Measurements from ENCODE around the gene SMYD3. TPM values are rescaled to one million over a fixed set of nuclear protein-coding genes. Genes with fewer than 3 reads are reported as not detected.

SMYD3 gene
- total and polyA plus RNA-seq, 2 of the 4 experiments (the other 2 are of a cell fraction): 26.5 to 37.6 TPM

DNA sequence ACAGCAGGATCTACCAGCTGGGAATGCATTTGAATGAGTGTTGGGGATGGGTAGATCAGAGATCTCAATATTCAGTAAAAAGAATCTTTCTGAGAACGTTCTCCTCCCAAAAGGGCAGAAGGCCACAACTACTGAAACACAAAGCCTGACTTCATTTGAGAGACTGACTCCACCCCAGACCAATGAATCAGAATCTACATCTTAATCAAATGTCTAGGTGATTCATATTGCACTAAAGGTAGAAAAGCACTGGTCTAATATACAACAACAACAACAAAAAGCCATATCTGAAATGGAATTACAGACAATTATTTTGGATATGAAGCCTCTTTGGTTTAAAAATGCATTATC lies 123.9 kb downstream of the SMYD3 start:
- Histone ChIP-seq H4K20me1 (ENCODE audit: insufficient read depth, low read length) (no peaks in the 10 kb centered on the region; the same call in none of the 2 replicates), H4K91ac (ENCODE audit: insufficient read depth, low read depth, low read length) (no peak overlapping the region), H3K9me1 (ENCODE audit: insufficient read depth, low read length) (no peaks in the 10 kb centered on the region), H3K9ac (ENCODE audit: low read depth, low read length) (no peak overlapping the region), H3K4me1 (ENCODE audit: control insufficient read depth, insufficient read depth, low read length) (no peaks in the 10 kb centered on the region), H3K9me3 (ENCODE audit: control insufficient read depth, insufficient read depth, low read length) (no peaks in the 10 kb centered on the region), H3K4ac (ENCODE audit: low read depth, low read length) (no peak overlapping the region), H4K8ac (ENCODE audit: low read depth in 2 of 2, low read length in 2 of 2) (no peak overlapping the region), H2AFZ (replicated peaks; ENCODE audit: low read length, poor library complexity) (no peak overlapping the region), H3K14ac (replicated peaks; ENCODE audit: low read depth, low read length) (no peak overlapping the region), H3K23ac (ENCODE audit: low read depth, low read length) (no peak overlapping the region), H2AK5ac (ENCODE audit: low read depth, low read length) (no peak overlapping the region), H2BK120ac (ENCODE audit: low read depth, low read length) (no peak overlapping the region), H3K4me3 (ENCODE audit: insufficient read depth, low read depth, low read length) (no peak overlapping the region), H2AK9ac (replicated peaks; ENCODE audit: low read depth, low read length, poor library complexity) (no peak overlapping the region), H3K79me1 (ENCODE audit: low read depth in 1 of 2, low read length in 2 of 2) (peaks cover 9 to 11% of the 10 kb centered on the region in 2 experiments; a peak in 1 of 4 replicates), H3K27ac (ENCODE audit: insufficient read depth, low read length) (no peak overlapping the region), H3K36me3 (ENCODE audit: control insufficient read depth, insufficient read depth, low read length) (no peaks in the 10 kb centered on the region), H3K27me3 (ENCODE audit: control insufficient read depth, insufficient read depth, low read length) (no peaks in the 10 kb centered on the region), H3K4me2 (ENCODE audit: low read depth, low read length) (no peak overlapping the region), H2BK15ac (ENCODE audit: low read depth, low read length) (no peak overlapping the region), H4K5ac (ENCODE audit: low read depth, low read length) (no peak overlapping the region), H3K56ac (ENCODE audit: extremely low read depth, insufficient read depth, low read length) (no peak overlapping the region), H2BK20ac (ENCODE audit: low read depth, low read length) (no peak overlapping the region), H2BK5ac (ENCODE audit: low read depth, low read length, poor library complexity, severe bottlenecking) (no peak overlapping the region), H3K18ac (ENCODE audit: low read depth, low read length) (no peak overlapping the region)
- dilution Hi-C loops (cut with HindIII; ENCODE audit: low sequenced_read_pairs, unreplicated experiment): no loop called here
- TF ChIP-seq MAFK (IDR thresholded peaks at IDR 0.05; ENCODE audit: low read depth, low read length) (no peak), SMC3 (IDR thresholded peaks at IDR 0.05; ENCODE audit: low read depth, low read length) (no peak), MXI1 (IDR thresholded peaks at IDR 0.05; ENCODE audit: borderline replicate concordance, low read depth, low read length) (no peak), RAD21 (IDR thresholded peaks at IDR 0.05; ENCODE audit: low read length) (no peak), NFE2L2 (IDR thresholded peaks at IDR 0.05; ENCODE audit: low read depth, low read length) (no peak), POLR2A (IDR thresholded peaks at IDR 0.05; ENCODE audit: low read depth, low read length) (no peak), MAZ (IDR thresholded peaks at IDR 0.05; ENCODE audit: borderline replicate concordance, low read depth, low read length) (no peak), CEBPB (IDR thresholded peaks at IDR 0.05; ENCODE audit: low read depth, low read length) (no peak)
- TF ChIP-seq, protein P1, sequence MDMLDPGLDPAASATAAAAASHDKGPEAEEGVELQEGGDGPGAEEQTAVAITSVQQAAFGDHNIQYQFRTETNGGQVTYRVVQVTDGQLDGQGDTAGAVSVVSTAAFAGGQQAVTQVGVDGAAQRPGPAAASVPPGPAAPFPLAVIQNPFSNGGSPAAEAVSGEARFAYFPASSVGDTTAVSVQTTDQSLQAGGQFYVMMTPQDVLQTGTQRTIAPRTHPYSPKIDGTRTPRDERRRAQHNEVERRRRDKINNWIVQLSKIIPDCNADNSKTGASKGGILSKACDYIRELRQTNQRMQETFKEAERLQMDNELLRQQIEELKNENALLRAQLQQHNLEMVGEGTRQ (IDR thresholded peaks at IDR 0.05; ENCODE audit: low read depth, low read length): no peak
- no TSS peak for BruUV-seq (replicated peaks)
- DNase-seq: no peak
- WGBS, 2 experiments (ENCODE audit: extremely low coverage in 2 of 2, insufficient read length in 1 of 2): no CpG with 5 or more reads among the region's 1 CpG
- intact Hi-C loops (cut with micrococcal nuclease): no loop called here
- in situ Hi-C loops (cut with MboI; ENCODE audit: low sequenced_read_pairs): no loop called here
- POLR2A ChIA-PET (ENCODE audit: unreplicated experiment): no interaction called here
- CTCF ChIA-PET: interaction anchor here (0.7 to 2.4 kb wide), 2 partner anchors 11 to 12 kb away, joined by 3 to 6 read pairs; no protein-coding TSS in a partner anchor
- ATAC-seq (ENCODE audit: low read depth): no peak
